GM12801 (cell line): ENCODE data around the gene RAPGEF5.

ENCODE experiments used
- CTCF ChIP-seq: IDR thresholded peaks from one replicate; pipeline ENCODE4 v1.5.1; 2011; ENCODE audit warnings: control low read depth; ENCODE audit not compliant: insufficient read length; ENCODE audit errors: extremely low read depth

RAPGEF5 gene

GRCh38 chr7:22348379-22348778 lies 8.6 kb downstream of the RAPGEF5 start:
- TF ChIP-seq CTCF = no peak

- no peak for TF ChIP-seq CTCF
Measured at GRCh38 chr7:22346383-22347107, 10.4 kb downstream of the RAPGEF5 start.

GRCh38 chr7:22344655-22345054 lies 12.3 kb downstream of the RAPGEF5 start:
- TF ChIP-seq CTCF = no peak

GRCh38 chr7:22343612-22344011 lies 13.3 kb downstream of the RAPGEF5 start:
- TF ChIP-seq CTCF = no peak

- TF ChIP-seq CTCF = no peak
Measured at GRCh38 chr7:22343071-22343470, 13.9 kb downstream of the RAPGEF5 start.

GRCh38 chr7:22339725-22340390 lies 17.1 kb downstream of the RAPGEF5 start:
- TF ChIP-seq CTCF = no peak

- TF ChIP-seq CTCF = no peak
Measured at GRCh38 chr7:22338877-22339276, 18.1 kb downstream of the RAPGEF5 start.
